ENCODE results near the gene CGNL1. TPM values are rescaled to one million over a fixed set of nuclear protein-coding genes. Genes with fewer than 3 reads are reported as not detected.

CGNL1 gene
- total RNA-seq, 1 donor from 2014 or later = 5.4 TPM

GRCh38 chr15:57552678-57553334 lies 176.5 kb downstream of the CGNL1 start:
- H3K36me3 Mint-ChIP-seq (ENCODE audit: unreplicated experiment) = peaks cover 2% of the 10 kb centered on the region
- no peak overlapping the region for H3K27ac Mint-ChIP-seq (ENCODE audit: unreplicated experiment)

GRCh38 chr15:57553526-57553925 lies 177.2 kb downstream of the CGNL1 start:
- Mint-ChIP-seq H3K9me3 (ENCODE audit: unreplicated experiment) (peaks cover 2% of the 10 kb centered on the region), H3K36me3 (ENCODE audit: unreplicated experiment) (peaks cover 4% of the 10 kb centered on the region), H3K27me3 (ENCODE audit: unreplicated experiment) (peaks cover 5% of the 10 kb centered on the region), H3K4me1 (ENCODE audit: low read depth, unreplicated experiment) (peaks cover 40% of the 10 kb centered on the region), H3K4me3 (ENCODE audit: unreplicated experiment) (peak overlapping the region; percentile 3), H3K27ac (ENCODE audit: unreplicated experiment) (peak overlapping the region; percentile 84)
- TF ChIP-seq CTCF (IDR thresholded peaks at IDR 0.05; ENCODE audit: partially characterized antibody, unreplicated experiment) = no peak
- DNase-seq = no peak

More at GRCh38 chr15:57552678-57553334, 176.5 kb downstream of the CGNL1 start:
- peaks cover 40% of the 10 kb centered on the region for H3K4me1 Mint-ChIP-seq (ENCODE audit: low read depth, unreplicated experiment)
- H3K4me3 Mint-ChIP-seq (ENCODE audit: unreplicated experiment) = peak overlapping the region; percentile 3
- peaks cover 5% of the 10 kb centered on the region for H3K27me3 Mint-ChIP-seq (ENCODE audit: unreplicated experiment)
- H3K9me3 Mint-ChIP-seq (ENCODE audit: unreplicated experiment) = peaks cover 2% of the 10 kb centered on the region
- DNase-seq = no peak
- no peak for TF ChIP-seq CTCF (IDR thresholded peaks at IDR 0.05; ENCODE audit: partially characterized antibody, unreplicated experiment)

- Mint-ChIP-seq H3K27me3 (ENCODE audit: unreplicated experiment) (peaks cover 5% of the 10 kb centered on the region), H3K9me3 (ENCODE audit: unreplicated experiment) (peaks cover 2% of the 10 kb centered on the region), H3K4me1 (ENCODE audit: low read depth, unreplicated experiment) (peaks cover 40% of the 10 kb centered on the region), H3K4me3 (ENCODE audit: unreplicated experiment) (peak overlapping the region; percentile 17), H3K27ac (ENCODE audit: unreplicated experiment) (peak overlapping the region; percentile 87), H3K36me3 (ENCODE audit: unreplicated experiment) (peaks cover 4% of the 10 kb centered on the region)
- TF ChIP-seq CTCF (IDR thresholded peaks at IDR 0.05; ENCODE audit: partially characterized antibody, unreplicated experiment) = no peak
- peak; percentile 45 for DNase-seq
These were observed 177.9 kb downstream of the CGNL1 start for GRCh38 chr15:57554063-57554811.

- H3K4me3 Mint-ChIP-seq (ENCODE audit: unreplicated experiment) = no peak overlapping the region
- TF ChIP-seq CTCF (IDR thresholded peaks at IDR 0.05; ENCODE audit: partially characterized antibody, unreplicated experiment) = no peak
- peaks cover 2% of the 10 kb centered on the region for H3K9me3 Mint-ChIP-seq (ENCODE audit: unreplicated experiment)
- no peak for DNase-seq
- peaks cover 36% of the 10 kb centered on the region for H3K4me1 Mint-ChIP-seq (ENCODE audit: low read depth, unreplicated experiment)
- peaks cover 5% of the 10 kb centered on the region for H3K27me3 Mint-ChIP-seq (ENCODE audit: unreplicated experiment)
- peak overlapping the region; percentile 73 for H3K27ac Mint-ChIP-seq (ENCODE audit: unreplicated experiment)
- peaks cover 4% of the 10 kb centered on the region for H3K36me3 Mint-ChIP-seq (ENCODE audit: unreplicated experiment)
These were observed 178.5 kb downstream of the CGNL1 start for GRCh38 chr15:57554812-57555179.

GRCh38 chr15:57555270-57555669 lies 179.0 kb downstream of the CGNL1 start:
- Mint-ChIP-seq H3K4me1 (ENCODE audit: low read depth, unreplicated experiment) (peaks cover 34% of the 10 kb centered on the region), H3K4me3 (ENCODE audit: unreplicated experiment) (no peak overlapping the region), H3K9me3 (ENCODE audit: unreplicated experiment) (peaks cover 2% of the 10 kb centered on the region), H3K36me3 (ENCODE audit: unreplicated experiment) (peaks cover 4% of the 10 kb centered on the region), H3K27me3 (ENCODE audit: unreplicated experiment) (peaks cover 5% of the 10 kb centered on the region), H3K27ac (ENCODE audit: unreplicated experiment) (peak overlapping the region; percentile 73)
- DNase-seq = no peak
- TF ChIP-seq CTCF (IDR thresholded peaks at IDR 0.05; ENCODE audit: partially characterized antibody, unreplicated experiment) = no peak

Measured in glutamatergic neuron (in vitro differentiated cells).